ENCODE results near the gene PRR13.
"Not testable (repeated sequence)": the region's sequence is repeated elsewhere in the genome, so short reads cannot be mapped to it uniquely, and the experiment has no call there.

The PRR13 gene

DNA sequence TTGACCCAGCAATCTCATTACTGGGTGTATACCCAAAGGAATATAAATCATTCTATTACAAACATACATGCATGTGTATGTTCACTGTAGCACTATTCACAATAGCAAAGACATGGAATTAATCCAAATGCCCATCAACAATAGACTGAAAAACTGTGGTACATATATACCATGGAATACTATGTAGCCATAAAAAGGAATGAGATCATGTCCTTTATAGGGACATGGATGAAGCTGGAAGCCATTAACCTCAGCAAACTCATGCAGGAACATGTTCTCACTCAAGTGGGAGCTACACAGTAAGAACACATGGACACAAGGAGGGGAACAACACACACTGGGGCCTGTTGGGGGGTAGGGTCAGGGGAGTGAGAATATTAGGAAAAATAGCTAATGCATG, 2.0 kb upstream of the PRR13 start:
- DNase-seq = not testable (repeated sequence)

GRCh38 chr12:53443955-53444354, 2.4 kb downstream of the PRR13 start:
- DNase-seq = no peak

DNA sequence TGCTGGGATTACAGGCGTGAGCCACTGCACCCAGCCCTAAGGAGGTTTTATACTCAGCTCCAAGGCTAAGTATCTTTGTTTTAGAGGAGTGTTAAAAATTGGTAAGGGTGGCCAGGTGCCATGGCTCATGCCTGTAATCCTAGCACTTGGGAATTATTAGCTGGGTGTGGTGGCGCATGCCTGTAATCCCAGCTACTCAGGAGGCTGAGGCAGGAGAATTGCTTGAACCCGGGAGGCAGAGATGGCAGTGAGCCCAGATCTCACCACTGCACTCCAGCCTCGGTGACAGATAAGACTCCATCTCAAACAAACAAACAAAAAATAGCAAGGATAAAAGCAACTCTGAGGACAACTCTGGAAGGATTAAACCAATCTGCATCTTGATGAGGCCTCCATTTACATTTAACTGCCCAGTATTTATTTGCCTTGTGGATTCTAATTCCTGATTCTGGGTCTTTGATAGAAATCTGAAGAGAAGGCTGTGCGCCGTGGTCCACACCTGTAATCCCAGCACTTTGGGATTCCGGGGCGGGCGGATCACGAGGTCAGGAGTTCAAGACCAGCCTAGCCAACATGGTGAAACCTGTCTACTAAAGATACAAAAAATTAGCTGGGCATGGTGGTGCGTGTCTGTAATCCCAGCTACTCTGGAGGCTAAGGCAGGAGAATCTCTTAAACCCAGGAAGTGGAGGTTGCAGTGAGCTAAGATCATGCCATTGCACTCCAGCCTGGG, 3.2 kb downstream of the PRR13 start:
- not testable (repeated sequence) for DNase-seq

- DNase-seq = no peak
These were observed 9.4 kb downstream of the PRR13 start for GRCh38 chr12:53450936-53451335.

DNA sequence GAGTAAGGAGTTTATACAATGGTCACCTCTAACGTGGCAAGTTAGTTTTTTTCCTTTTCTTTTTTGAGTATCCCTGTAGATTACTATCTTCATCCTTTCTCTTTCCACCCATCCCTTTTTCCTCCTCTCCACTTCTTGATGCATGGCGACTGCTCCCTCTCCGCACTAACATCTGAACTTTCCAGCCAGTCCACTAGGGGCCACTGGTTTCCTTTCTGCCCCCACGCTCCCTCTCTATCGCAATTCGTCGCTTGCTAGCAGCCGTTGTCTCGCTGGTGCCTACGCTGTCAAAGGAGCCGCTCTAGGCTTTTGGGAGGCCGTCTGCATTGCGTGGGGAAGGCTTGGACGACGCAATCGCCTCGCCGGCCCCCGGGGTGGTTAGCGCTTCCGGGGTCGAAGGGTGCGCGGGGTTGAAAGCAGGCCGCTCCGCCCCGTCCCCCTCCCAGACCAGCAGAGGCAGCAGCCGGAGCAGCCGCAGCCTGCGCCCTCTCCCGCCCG, 10.2 kb downstream of the PRR13 start, which contains the start of gene PCBP2:
Gene PCBP2 (plus strand): TSS at position 442 of the 498 bp plus-strand sequence. CDS start 2,699 bp downstream, outside the sequence.
- peak; percentile 99 for DNase-seq

- DNase-seq = peak; percentile 83 to 89
These were observed 10.9 kb downstream of the PRR13 start for GRCh38 chr12:53452159-53453077.

GRCh38 chr12:53453953-53454640, 12.6 kb downstream of the PRR13 start:
- DNase-seq = no peak

DNA sequence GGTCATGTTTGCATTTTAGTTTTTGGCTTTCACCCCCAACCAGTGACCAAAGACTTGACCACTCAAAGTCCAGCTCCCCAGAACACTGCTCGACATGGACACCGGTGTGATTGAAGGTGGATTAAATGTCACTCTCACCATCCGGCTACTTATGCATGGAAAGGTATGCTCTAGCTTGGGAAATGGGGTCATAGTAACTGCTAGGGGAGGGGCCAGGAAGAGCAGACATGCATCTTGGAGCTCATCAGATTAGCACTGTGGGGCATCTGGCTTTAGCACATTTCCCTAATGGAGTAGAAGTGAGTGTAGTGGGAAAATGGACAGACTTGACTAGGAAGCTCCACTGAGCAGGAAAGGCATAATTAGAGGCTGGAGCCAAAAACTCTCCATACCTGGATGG, 13.2 kb downstream of the PRR13 start:
- peak in 1 of 2 experiments; percentile 17 for DNase-seq

DNA sequence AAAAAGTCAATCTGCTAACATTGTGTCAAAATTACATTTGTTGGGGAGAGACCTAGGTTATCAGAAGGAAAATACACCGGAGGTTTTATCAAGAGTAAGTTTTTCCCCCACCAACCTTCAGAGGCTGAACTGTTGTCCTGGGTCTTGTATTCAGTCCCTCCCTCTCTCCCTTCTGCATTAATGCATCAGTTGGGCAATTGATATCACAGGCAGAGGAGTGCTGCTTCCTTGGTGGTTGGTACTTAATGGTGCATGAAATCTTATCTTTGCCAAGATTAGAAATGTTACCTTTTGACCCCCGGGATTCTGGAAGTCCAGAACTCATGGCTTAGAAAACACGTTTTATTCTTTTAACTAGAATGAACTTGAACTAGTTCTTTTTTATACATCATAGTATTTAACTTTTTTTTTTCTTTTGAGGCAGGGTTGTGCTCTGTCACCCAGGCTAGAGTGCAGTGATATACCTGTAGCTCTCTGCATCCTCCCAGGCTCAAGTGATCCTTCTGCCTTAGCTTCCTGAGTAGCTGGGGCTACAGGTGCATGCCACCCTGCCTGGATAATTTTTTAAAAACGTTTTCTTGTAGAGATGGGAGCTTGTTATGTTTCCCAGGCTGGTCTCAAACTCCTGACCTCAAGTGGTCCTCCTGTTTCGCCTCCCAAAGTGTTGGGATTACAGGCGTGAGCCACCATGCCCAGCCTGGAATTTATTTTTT, 15.3 kb downstream of the PRR13 start:
- no peak for DNase-seq

DNA sequence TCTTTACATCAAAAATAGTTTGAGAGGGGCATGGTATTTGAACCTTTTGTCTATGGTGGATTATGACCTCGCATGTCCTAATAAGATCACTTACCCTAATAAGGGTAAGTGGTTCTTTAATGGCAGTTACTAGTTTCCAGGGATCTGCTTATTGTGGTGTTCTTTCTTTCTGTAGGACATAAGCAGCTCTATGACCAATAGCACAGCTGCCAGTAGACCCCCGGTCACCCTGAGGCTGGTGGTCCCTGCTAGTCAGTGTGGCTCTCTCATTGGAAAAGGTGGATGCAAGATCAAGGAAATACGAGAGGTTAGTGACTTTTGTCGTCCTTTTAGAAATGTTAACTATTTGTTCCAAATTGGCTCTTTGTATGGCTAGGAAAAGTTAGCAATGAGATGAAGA, 17.6 kb downstream of the PRR13 start:
- no peak for DNase-seq

DNA sequence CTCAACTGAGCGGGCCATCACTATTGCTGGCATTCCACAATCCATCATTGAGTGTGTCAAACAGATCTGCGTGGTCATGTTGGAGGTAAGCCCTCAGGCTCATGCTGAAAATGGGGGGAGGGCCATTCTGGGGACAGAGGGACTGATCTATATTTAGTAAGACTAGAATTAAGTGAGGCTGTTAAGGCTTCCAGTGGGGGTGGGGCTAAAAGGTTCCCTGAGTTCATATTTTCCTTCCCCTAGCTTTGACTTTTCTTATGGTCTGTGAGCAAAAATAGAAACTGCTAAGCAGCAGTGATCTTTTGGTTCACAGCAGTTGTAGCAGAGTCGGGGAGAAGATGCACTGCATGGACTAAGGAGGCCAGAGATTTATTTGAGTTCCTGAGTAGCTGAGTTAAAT, 19.5 kb downstream of the PRR13 start:
- DNase-seq = no peak

DNA sequence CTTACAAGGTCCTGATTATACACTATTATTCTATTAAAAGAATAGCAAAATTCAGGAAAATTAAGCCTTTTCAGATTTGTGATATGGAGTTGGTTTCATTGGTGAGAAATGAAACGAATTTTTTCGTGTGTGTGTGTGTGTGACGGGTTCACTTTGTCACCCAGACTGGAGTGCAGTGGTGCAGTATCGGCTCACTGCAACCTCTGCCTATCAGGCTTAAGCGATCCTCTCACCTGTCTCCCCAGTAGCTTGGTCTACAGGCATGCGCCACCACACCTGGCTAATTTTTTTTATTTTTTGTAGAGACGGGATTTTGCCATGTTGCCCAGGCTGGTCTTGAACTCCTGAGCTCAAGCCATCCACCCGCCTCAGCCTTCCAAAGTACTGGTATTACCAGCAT, 20.1 kb downstream of the PRR13 start:
- no peak for DNase-seq

DNA sequence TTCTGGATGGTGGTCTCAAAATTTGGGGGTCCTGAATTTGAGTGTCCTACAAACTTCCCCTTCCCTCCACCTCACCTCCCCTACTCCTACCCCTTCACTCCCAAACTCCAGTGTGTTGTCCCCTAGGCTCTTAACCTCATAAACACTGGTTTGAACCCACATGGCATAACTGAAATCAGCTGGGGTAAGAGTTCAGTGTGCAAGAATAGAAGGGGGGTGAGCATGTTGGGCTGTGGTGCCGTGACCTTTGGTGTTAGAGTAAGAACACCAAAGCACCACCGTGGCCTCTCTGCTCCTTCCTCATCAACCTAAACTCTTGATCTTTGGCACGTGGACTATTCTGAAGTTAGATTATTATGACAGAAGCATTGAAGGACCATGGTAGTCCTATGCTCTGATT, 21.4 kb downstream of the PRR13 start:
- no peak for DNase-seq

DNA sequence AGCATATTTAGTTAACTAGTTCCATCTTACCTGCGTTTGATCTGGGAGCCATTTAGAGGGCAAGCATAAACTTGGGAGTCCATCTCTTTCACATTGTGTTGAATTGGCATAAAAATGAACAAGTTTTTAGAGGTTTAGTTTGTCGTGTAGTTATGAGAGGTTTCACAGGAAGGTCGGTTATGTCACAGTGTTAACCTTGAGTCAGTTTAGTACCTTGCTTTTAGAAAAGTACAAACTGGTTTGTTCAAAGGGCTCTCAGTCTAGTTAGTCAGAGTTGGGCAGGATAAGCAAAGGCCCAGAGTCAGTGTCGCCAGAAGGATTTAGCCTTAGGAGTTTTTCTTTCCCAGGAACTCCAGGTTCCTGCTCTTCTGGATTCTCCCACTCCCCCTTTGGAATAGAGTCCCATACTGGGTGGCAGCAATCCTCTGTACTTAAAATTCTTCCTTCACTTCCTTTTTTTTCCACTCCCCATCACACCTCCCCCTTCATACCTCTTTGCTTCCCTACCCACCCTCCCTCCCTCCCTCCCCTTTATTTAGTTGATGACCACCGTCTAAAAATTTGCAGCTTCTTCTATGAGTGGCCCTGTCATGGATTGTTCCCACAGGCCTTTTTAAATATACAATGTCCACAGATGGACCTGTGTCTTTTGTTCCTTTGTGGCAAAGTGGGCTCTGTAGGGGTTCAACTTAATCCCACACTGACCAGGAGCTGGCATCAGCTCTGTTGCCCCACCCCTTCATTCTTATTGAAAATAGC, 22.4 kb downstream of the PRR13 start:
- DNase-seq = no peak

- no peak for DNase-seq
These were observed 23.3 kb downstream of the PRR13 start for GRCh38 chr12:53464685-53465418.

- DNase-seq = no peak
These were observed 24.1 kb downstream of the PRR13 start for GRCh38 chr12:53465679-53466078.

DNA sequence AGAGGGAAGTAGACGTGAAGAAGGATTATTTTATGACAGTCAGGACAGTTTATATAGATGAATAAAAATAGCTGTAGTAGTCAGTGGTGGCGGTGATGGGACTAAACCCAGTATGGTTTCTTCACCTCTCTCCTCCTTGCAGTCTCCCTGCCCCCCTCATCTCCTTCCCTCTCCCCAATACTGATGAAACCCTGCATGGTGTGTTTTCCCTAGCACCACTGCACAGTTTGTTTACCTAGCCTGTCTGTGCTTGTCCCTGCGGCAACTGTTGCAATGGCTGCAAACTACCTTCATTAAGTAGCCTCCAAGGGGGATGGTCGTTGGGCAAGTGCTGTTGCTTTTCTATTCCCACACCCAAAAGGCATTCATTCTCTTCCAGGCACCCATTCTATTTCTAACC, 25.1 kb downstream of the PRR13 start:
- DNase-seq = peak in 1 of 2 experiments; percentile 23

- DNase-seq = no peak
These were observed 25.5 kb downstream of the PRR13 start for GRCh38 chr12:53467082-53467481.

DNA sequence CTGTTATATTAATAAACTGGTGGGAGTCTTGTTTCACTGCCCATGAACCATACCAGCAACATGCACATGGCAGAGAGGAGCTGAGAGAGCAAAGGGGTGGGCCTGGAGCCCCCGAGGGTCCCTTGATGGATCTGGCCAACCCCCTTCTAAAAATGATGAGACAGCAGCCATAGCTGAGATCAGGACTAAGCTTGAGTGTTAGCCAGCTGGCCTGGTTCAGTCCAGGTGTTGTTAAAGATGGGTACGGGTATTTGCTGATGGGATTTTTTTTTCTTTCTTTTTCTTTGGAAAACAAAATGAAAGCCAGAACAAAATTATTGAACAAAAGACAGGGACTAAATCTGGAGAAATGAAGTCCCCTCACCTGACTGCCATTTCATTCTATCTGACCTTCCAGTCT, 26.3 kb downstream of the PRR13 start:
- DNase-seq = no peak

GRCh38 chr12:53468282-53468681, 26.7 kb downstream of the PRR13 start:
- DNase-seq = no peak

DNA sequence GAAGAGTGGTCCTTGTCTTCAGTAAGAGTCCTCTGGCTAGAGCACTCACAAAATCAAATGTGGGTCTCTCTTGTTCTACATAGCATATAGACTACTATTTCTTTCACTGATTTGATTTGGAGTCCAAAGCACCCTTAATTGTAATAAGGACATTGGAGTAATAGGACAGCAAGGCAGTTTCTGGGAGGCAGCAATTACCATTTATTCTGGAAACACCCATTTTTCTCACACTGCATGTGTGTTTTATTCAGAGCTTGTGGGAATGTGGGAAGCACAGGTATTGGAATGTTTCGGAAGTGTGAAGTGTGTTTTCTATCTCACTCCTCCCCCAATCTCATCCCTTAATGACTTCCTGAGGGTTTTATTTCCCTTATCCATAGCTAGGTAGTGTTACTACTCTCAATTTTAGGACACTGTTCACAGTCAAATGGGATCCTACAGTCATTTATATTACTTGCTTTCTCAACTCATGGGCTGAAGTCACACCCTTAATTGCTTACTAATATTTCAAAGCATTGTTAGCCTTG, 30.6 kb downstream of the PRR13 start:
- no peak for DNase-seq

All from NCI-H2081 (cell line).